GM12878 (cell line): ENCODE measurements around the gene IMMP2L. TPM values are rescaled to one million over a fixed set of nuclear protein-coding genes. Genes with fewer than 3 reads are reported as not detected.

ENCODE experiments used
- ATAC-seq: fragments of 200-7000 bp; cut with Tn5 transposase; 3 replicates; pipeline ENCODE4 v1.9.1; 2020; ENCODE audit warnings: mild to moderate bottlenecking, moderate library complexity
- BruUV-seq: library from RNA; stranded (reverse); fragments of 400-500 nt; replicated peaks from 2 replicates; lab custom pipeline; 2021; lab: Mats Ljungman, UMichigan
- CTCF ChIA-PET: fragments of 300-600 bp; sonication (Branson Sonifier 250); formaldehyde crosslinking; extraction: SDS; loops from one replicate; lab custom pipeline; 2021; ENCODE audit warnings: inconsistent platforms; lab: Yijun Ruan, JAX
- POLR2A ChIA-PET: fragments of 350-600 bp; formaldehyde crosslinking; extraction: SDS; loops from one replicate; lab custom pipeline; 2021; ENCODE audit warnings: inconsistent platforms; lab: Charles Lee
- RAD21 ChIA-PET: fragments of 300-600 bp; sonication (Branson Sonifier 250); formaldehyde crosslinking; loops from one replicate; lab custom pipeline; 2023; ENCODE audit warnings: antibody characterized with exemption; ENCODE audit not compliant: unreplicated experiment; lab: Charles Lee
- SMC1A ChIA-PET: fragments of 300-600 bp; sonication (Branson Sonifier 250); formaldehyde crosslinking; loops from one replicate; lab custom pipeline; 2023; ENCODE audit not compliant: unreplicated experiment, uncharacterized antibody; lab: Charles Lee
- DNase-seq: peaks from one replicate; pipeline ENCODE4 v3.0.0-alpha.2; 2011; ENCODE audit warnings: low read depth, low spot score
- FAIRE-seq: peaks from 3 replicates; lab custom pipeline; 2011; peaks lifted over from hg19 to GRCh38; lab: Jason Lieb, UNC
- H2AFZ ChIP-seq: 2 replicates; pipeline ENCODE4 v1.6.0; 2011; ENCODE audit warnings: low read depth, low read length, control low read depth; ENCODE audit not compliant: control insufficient read depth
- H3K27ac ChIP-seq: 2 replicates; pipeline ENCODE4 v1.5.1; 2011; ENCODE audit warnings: control low read depth; ENCODE audit not compliant: control insufficient read depth, insufficient read depth
- H3K27me3 ChIP-seq, 2 experiments: replicated peaks in 1 of 2; 2 replicates each; pipeline versions ENCODE4 v1.6.0 to v1.6.1; 2011; ENCODE audit warnings: low read length in 1 of 2; ENCODE audit not compliant: control insufficient read depth in 2 of 2, insufficient read depth in 2 of 2
- H3K36me3 ChIP-seq, 2 experiments: 2 replicates each; pipeline ENCODE4 v1.5.1; 2011; ENCODE audit warnings: low read length in 1 of 2; ENCODE audit not compliant: control insufficient read depth in 2 of 2, insufficient read depth in 2 of 2
- H3K4me1 ChIP-seq: 2 replicates; pipeline ENCODE4 v1.6.1; 2011; ENCODE audit warnings: mild to moderate bottlenecking, low read length, moderate library complexity, mixed read lengths; ENCODE audit not compliant: control insufficient read depth, insufficient read depth
- H3K4me2 ChIP-seq: 2 replicates; pipeline ENCODE4 v1.6.0; 2011; ENCODE audit warnings: control low read depth; ENCODE audit not compliant: control insufficient read depth, insufficient read depth
- H3K4me3 ChIP-seq: fragments of 200-600 bp; sonication (generic); 2 replicates; pipeline ENCODE4 v1.5.1; 2016
- H3K79me2 ChIP-seq: 2 replicates; pipeline ENCODE4 v1.6.0; 2011; ENCODE audit warnings: low read length; ENCODE audit not compliant: control insufficient read depth, insufficient read depth
- H3K9ac ChIP-seq: 2 replicates; pipeline ENCODE4 v1.8.0; 2011; ENCODE audit warnings: low read length, control low read depth, mixed read lengths; ENCODE audit not compliant: control insufficient read depth, insufficient read depth
- H3K9me3 ChIP-seq: replicated peaks from 3 replicates; pipeline ENCODE4 v1.5.1; 2011; ENCODE audit warnings: mild to moderate bottlenecking, low read length; ENCODE audit not compliant: control insufficient read depth, insufficient read depth
- H4K20me1 ChIP-seq: 2 replicates; pipeline ENCODE4 v1.6.0; 2011; ENCODE audit not compliant: control insufficient read depth, insufficient read depth
- CBX5 ChIP-seq: sonication (generic); IDR thresholded peaks from 2 replicates; pipeline ENCODE4 v1.6.1; 2016; ENCODE audit warnings: low read depth, moderate library complexity, mild to moderate bottlenecking, inconsistent platforms
- CHD2 ChIP-seq: IDR thresholded peaks from 2 replicates; pipeline ENCODE4 v1.6.1; 2011; ENCODE audit warnings: low read depth, low read length, improper control_type of control experiment, borderline replicate concordance
- IRF4 ChIP-seq: IDR thresholded peaks from 2 replicates; pipeline ENCODE4 v1.6.1; 2011; ENCODE audit warnings: low read depth, low read length
- MTA2 ChIP-seq: fragments of 450-650 bp; IDR thresholded peaks from 2 replicates; pipeline ENCODE4 v1.6.1; 2016; ENCODE audit warnings: low read depth, mild to moderate bottlenecking, moderate library complexity
- MTA3 ChIP-seq: IDR thresholded peaks from 2 replicates; pipeline ENCODE4 v1.6.1; 2012; ENCODE audit warnings: low read length, inconsistent platforms, borderline replicate concordance
- MXI1 ChIP-seq: fragments of 150-350 bp; IDR thresholded peaks from 2 replicates; pipeline ENCODE4 v1.6.1; 2011; ENCODE audit warnings: low read depth, mild to moderate bottlenecking, inconsistent platforms, low read length, improper control_type of control experiment
- MYB ChIP-seq: fragments of 150-350 bp; IDR thresholded peaks from 2 replicates; pipeline ENCODE4 v1.6.1; 2014; ENCODE audit warnings: mild to moderate bottlenecking, low read depth, low read length, borderline replicate concordance
- NR2F1 ChIP-seq: fragments of 450-650 bp; conservative IDR thresholded peaks from 2 replicates; pipeline ENCODE4 v1.6.1; 2017; ENCODE audit warnings: mild to moderate bottlenecking
- POLR2AphosphoS5 ChIP-seq: IDR thresholded peaks from 2 replicates; pipeline ENCODE4 v1.6.1; 2011; ENCODE audit warnings: mild to moderate bottlenecking, low read length, inconsistent platforms
- RAD51 ChIP-seq: fragments of 450-650 bp; IDR thresholded peaks from 2 replicates; pipeline ENCODE4 v1.6.1; 2016; ENCODE audit warnings: moderate library complexity, mild to moderate bottlenecking, inconsistent platforms
- SMAD5 ChIP-seq: IDR thresholded peaks from 2 replicates; pipeline ENCODE4 v1.6.1; 2016; ENCODE audit warnings: antibody characterized with exemption, low read depth
- ZBED1 ChIP-seq: IDR thresholded peaks from 2 replicates; pipeline ENCODE4 v1.6.1; 2016; ENCODE audit warnings: borderline replicate concordance
- WGBS: methylation state at CpG from one replicate; pipeline ENCODE4 v1.1.6; 2016; ENCODE audit warnings: low lambda C conversion rate; ENCODE audit not compliant: insufficient replicate concordance, insufficient coverage; ENCODE audit errors: missing lambda C conversion rate; 5-methylcytosine and 5-hydroxymethylcytosine counted together
- in situ Hi-C: fragments of 300-500 bp; cut with MboI; formaldehyde crosslinking; loops from 9 replicates; pipeline ENCODE4 v1.14.3; 2018; ENCODE audit warnings: mixed read lengths
- intact Hi-C: fragments of 100-400 bp; cut with micrococcal nuclease; formaldehyde crosslinking; loops from one replicate; pipeline ENCODE4 v1.14.2; 2022; ENCODE audit not compliant: unreplicated experiment
- polyA plus RNA-seq, 11 experiments: library from polyadenylated mRNA; depleted of rRNA in 4 of 11; unstranded in 6 of 11; stranded (reverse) in 5 of 11; fragments of >200 nt; fragmentation: Nextera tagmentation in 4 of 11; fragmentation: Illumina TruSeq in 1 of 11; extraction: Ambion mirVana in 4 of 11; extraction: Trizol in 1 of 11; gene quantifications; 1 replicate in 1 of 11; 2 replicates in 10 of 11; pipeline versions ENCODE4 v1.2.1 to v1.2.3, GENCODE V29; 2011 to 2016; ENCODE audit warnings: inconsistent platforms in 2 of 11, missing spikeins in 2 of 11, low read depth in 1 of 11
- total RNA-seq, 4 experiments: library from RNA; depleted of rRNA in 3 of 4; stranded (reverse); fragments of >200 nt in 3 of 4; fragmentation: Illumina TruSeq in 1 of 4; extraction: Trizol in 1 of 4; gene quantifications; 2 replicates each; pipeline versions ENCODE4 v1.2.1 to v1.2.3, GENCODE V29; 2013 to 2021
- TF ChIP-seq, protein P1 (sequence below): fragments of 150-350 bp; IDR thresholded peaks from 2 replicates; pipeline ENCODE4 v1.6.1; 2016; ENCODE audit warnings: low read depth, low read length
- TF ChIP-seq, protein P2 (sequence below): fragments of 450-650 bp; formaldehyde crosslinking; IDR thresholded peaks from 2 replicates; pipeline ENCODE4 v1.5.0; 2022; ENCODE audit warnings: mild to moderate bottlenecking, missing genetic modification characterization

The IMMP2L gene
- total and polyA plus RNA-seq, 10 of the 15 experiments (the other 5 are each of a cell fraction or from before 2014, with no cell fraction given): 12.6 to 46.3 (median 19.6) TPM

DNA sequence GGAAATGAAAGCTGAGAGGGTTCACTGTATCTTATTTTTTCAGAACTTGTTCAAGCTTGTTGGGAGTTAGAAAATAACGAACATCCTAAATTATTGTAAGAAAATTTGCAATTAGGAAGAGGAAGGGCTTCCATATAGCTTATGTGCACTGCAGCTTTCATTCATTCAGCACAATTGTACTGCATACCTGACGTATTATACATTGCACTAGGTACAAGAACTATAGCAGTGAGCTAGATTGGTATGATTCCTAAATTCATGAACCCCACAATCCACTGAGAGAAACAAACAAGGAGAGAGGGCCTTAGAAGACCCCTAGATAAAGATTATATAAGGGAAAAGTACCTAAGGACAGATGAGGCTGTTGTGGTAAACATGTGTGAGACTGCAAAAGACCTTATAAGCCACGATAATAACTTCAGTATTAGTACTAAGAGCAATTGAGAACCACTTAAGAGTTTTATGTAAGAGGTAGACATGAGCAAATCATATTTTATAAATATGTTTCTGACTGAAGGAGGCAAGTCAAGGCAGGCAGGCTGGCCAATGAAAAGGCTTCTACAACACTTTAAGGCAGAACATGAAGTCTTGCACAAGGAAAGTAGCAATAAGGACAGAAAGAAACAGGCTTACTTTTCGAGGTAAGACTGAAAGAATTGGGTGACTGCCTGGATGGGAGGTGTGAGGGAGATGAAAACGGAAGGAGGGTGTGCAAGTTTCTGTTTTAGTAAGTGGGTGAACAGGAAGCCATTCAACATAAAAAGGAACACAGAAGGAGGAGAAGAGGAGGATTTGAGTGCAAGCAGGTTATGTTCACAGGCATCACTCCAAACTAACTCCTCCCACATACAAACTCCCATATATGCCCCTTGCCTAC lies 549.3 kb downstream of the IMMP2L start (continued):
- 0 out of 2 replicates have a peak, but pooled peaks have one; percentile 23 for TF ChIP-seq MTA2
- no peak for TF ChIP-seq CBX5
- TF ChIP-seq ZBED1: no peak
- no peak for TF ChIP-seq MTA3
- 0 out of 2 replicates have a peak, but pooled peaks have one; percentile 41 for TF ChIP-seq IRF4

DNA sequence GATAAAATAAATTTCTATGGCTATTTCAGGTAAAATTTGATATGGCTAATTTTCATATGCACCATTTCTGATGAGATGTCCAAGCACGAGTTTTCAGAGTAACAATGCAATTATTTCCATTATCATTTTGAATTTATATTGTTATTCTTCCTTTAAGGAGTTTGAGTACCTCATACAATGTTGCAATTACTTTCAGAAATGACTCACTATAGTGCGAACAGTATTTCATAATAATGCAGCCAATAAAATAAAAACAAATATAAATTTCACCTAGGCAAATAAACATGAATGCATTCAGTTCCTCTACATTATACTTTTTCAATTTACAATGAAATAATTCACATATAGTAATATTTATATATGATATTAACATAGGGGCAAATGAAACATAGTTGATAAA lies 550.1 kb downstream of the IMMP2L start:
- FAIRE-seq: no peak
- SMC1A ChIA-PET: interaction anchor here (0.8 to 1.3 kb wide), 4 partner anchors 17 to 108 kb away, joined by 3 to 6 read pairs (median 4); no protein-coding TSS in a partner anchor
- TF ChIP-seq MTA3 (no peak), RAD51 (no peak), MYB (no peak), MXI1 (no peak), SMAD5 (no peak), CHD2 (no peak), POLR2AphosphoS5 (no peak), NR2F1 (no peak), CBX5 (no peak)
- TF ChIP-seq, protein P1, sequence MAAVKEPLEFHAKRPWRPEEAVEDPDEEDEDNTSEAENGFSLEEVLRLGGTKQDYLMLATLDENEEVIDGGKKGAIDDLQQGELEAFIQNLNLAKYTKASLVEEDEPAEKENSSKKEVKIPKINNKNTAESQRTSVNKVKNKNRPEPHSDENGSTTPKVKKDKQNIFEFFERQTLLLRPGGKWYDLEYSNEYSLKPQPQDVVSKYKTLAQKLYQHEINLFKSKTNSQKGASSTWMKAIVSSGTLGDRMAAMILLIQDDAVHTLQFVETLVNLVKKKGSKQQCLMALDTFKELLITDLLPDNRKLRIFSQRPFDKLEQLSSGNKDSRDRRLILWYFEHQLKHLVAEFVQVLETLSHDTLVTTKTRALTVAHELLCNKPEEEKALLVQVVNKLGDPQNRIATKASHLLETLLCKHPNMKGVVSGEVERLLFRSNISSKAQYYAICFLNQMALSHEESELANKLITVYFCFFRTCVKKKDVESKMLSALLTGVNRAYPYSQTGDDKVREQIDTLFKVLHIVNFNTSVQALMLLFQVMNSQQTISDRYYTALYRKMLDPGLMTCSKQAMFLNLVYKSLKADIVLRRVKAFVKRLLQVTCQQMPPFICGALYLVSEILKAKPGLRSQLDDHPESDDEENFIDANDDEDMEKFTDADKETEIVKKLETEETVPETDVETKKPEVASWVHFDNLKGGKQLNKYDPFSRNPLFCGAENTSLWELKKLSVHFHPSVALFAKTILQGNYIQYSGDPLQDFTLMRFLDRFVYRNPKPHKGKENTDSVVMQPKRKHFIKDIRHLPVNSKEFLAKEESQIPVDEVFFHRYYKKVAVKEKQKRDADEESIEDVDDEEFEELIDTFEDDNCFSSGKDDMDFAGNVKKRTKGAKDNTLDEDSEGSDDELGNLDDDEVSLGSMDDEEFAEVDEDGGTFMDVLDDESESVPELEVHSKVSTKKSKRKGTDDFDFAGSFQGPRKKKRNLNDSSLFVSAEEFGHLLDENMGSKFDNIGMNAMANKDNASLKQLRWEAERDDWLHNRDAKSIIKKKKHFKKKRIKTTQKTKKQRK: no peak
- TF ChIP-seq, protein P2, sequence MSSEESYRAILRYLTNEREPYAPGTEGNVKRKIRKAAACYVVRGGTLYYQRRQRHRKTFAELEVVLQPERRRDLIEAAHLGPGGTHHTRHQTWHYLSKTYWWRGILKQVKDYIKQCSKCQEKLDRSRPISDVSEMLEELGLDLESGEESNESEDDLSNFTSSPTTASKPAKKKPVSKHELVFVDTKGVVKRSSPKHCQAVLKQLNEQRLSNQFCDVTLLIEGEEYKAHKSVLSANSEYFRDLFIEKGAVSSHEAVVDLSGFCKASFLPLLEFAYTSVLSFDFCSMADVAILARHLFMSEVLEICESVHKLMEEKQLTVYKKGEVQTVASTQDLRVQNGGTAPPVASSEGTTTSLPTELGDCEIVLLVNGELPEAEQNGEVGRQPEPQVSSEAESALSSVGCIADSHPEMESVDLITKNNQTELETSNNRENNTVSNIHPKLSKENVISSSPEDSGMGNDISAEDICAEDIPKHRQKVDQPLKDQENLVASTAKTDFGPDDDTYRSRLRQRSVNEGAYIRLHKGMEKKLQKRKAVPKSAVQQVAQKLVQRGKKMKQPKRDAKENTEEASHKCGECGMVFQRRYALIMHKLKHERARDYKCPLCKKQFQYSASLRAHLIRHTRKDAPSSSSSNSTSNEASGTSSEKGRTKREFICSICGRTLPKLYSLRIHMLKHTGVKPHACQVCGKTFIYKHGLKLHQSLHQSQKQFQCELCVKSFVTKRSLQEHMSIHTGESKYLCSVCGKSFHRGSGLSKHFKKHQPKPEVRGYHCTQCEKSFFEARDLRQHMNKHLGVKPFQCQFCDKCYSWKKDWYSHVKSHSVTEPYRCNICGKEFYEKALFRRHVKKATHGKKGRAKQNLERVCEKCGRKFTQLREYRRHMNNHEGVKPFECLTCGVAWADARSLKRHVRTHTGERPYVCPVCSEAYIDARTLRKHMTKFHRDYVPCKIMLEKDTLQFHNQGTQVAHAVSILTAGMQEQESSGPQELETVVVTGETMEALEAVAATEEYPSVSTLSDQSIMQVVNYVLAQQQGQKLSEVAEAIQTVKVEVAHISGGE (CRISPR knock-in tag): no peak

More for the DNA sequence above, 550.1 kb downstream of the IMMP2L start:
- Histone ChIP-seq H3K9ac (no peak overlapping the region), H3K27me3 (no peaks in the 10 kb centered on the region), H3K4me3 (no peak overlapping the region), H2AFZ (no peak overlapping the region), H3K27ac (no peak overlapping the region), H3K9me3 (no peaks in the 10 kb centered on the region), H4K20me1 (no peaks in the 10 kb centered on the region), H3K4me2 (no peak overlapping the region), H3K36me3 (no peaks in the 10 kb centered on the region), H3K79me2 (no peaks in the 10 kb centered on the region), H3K4me1 (peaks cover 15% of the 10 kb centered on the region)
- ChIA-PET CTCF (interaction anchor here (0.8 to 1.5 kb wide), 5 partner anchors 10 to 86 kb away, joined by 3 to 4 read pairs (median 3); no protein-coding TSS in a partner anchor), RAD21 (interaction anchor here (0.6 to 1.1 kb wide), 3 partner anchors 17 to 73 kb away, joined by 3 to 4 read pairs (median 4); no protein-coding TSS in a partner anchor), POLR2A (interaction anchor here (0.5 kb wide), 1 partner anchor 1008 kb away, joined by 3 read pairs; no protein-coding TSS in a partner anchor)
- no peak for ATAC-seq
- in situ Hi-C loops: no loop called here
- BruUV-seq: no TSS peak
- DNase-seq: no peak
- intact Hi-C loops: no loop called here
- WGBS: 79% methylated on average over 2 of the region's 2 CpGs
